A549 treated with AZD9567 at 1 μM for 4 hours (cell line): ENCODE data around the gene STX11. TPM values are rescaled to one million over a fixed set of nuclear protein-coding genes. Genes with fewer than 3 reads are reported as not detected.

Experiments
- total RNA-seq: library from RNA; stranded (reverse); fragments of 200-300 nt; extraction: Qiagen RNA extraction; gene quantifications from 5 replicates; pipeline ENCODE4 v1.2.3, GENCODE V29; 2022; ENCODE audit not compliant: insufficient read depth

STX11 gene
- total RNA-seq = 2.0 to 2.8 TPM (median 2.4 TPM) in 5 replicates

GRCh38 chr6:144149894-144150709 lies at the start of gene STX11:
Gene STX11, plus strand, starts transcription at chr6:144150517. Its CDS starts 36,111 bp downstream, at chr6:144186628.

Other genes with a start within 250 kb of the STX11 start
- 8.9 to 29.7 TPM (median 10.6 TPM) in 5 replicates for gene PLAGL1, start 142.3 kb upstream of the STX11 start, total RNA-seq
- 190 to 233 TPM (median 220 TPM) in 5 replicates for gene SF3B5, start 54.9 kb upstream of the STX11 start, total RNA-seq
- 6.0 to 9.9 TPM (median 7.8 TPM) in 5 replicates for gene UTRN, start 134.8 kb downstream of the STX11 start, total RNA-seq